ENCODE measurements around the gene AKAP8L. TPM values are rescaled to one million over a fixed set of nuclear protein-coding genes. Genes with fewer than 3 reads are reported as not detected.
"Not testable (repeated sequence)": the region's sequence is repeated elsewhere in the genome, so short reads cannot be mapped to it uniquely, and the experiment has no call there.

AKAP8L gene
- total RNA-seq, 1 donor from 2014 or later, result 75.3 TPM

DNA sequence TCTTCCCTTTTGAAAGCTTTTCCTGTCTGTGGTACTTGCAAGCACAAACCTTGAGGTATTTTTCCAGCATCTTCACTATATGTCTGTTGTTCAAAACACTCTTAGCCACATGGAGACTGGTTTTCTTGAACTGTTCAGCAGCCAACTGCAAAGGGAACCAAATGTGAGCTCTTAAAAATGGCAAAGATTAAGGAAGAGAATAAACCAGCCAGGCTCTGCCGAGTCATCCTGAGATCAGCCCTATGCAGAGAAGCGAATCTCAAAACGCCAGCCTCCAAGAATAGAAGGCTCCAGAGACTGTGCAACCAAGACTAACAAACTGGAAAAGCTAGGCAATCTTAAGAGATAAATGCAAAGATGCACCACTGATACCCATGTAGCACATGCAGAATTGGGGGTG, 59.9 kb downstream of the AKAP8L start:
- peaks cover 27% of the 10 kb centered on the region for H3K36me3 ChIP-seq (ENCODE audit: control insufficient read depth, insufficient read depth, low read length)
- FAIRE-seq (no peak), DNase-seq (ENCODE audit: low read depth) (no peak)
- no peak overlapping the region for H3K4me3 ChIP-seq (ENCODE audit: low read depth, low read length)
- H3K27me3 ChIP-seq (ENCODE audit: control insufficient read depth, insufficient read depth, low read length), result no peaks in the 10 kb centered on the region
- TF ChIP-seq, protein P1, sequence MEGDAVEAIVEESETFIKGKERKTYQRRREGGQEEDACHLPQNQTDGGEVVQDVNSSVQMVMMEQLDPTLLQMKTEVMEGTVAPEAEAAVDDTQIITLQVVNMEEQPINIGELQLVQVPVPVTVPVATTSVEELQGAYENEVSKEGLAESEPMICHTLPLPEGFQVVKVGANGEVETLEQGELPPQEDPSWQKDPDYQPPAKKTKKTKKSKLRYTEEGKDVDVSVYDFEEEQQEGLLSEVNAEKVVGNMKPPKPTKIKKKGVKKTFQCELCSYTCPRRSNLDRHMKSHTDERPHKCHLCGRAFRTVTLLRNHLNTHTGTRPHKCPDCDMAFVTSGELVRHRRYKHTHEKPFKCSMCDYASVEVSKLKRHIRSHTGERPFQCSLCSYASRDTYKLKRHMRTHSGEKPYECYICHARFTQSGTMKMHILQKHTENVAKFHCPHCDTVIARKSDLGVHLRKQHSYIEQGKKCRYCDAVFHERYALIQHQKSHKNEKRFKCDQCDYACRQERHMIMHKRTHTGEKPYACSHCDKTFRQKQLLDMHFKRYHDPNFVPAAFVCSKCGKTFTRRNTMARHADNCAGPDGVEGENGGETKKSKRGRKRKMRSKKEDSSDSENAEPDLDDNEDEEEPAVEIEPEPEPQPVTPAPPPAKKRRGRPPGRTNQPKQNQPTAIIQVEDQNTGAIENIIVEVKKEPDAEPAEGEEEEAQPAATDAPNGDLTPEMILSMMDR (IDR thresholded peaks at IDR 0.05; ENCODE audit: insufficient read depth, low read length, severe bottlenecking), result no peak

DNA sequence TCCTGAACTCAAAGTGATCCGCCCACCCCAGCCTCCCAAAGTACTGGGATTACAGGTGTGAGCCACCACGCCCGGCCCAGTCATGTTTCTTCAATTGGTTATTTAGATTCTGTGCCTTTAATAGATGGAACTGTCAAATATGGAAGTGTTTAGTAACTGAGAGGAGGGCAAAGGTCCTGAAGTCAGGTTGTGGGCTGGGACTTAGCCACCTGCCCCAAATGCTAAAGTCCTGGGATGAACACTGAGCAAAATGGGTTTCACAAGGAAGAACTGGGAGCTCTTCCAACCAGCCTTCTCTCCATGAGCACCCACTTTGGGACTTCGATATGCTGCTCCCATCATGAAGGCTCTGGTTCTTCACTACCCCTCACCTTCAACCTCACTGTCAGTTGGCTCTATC, 60.9 kb downstream of the AKAP8L start:
- Histone ChIP-seq H3K27me3 (ENCODE audit: control insufficient read depth, insufficient read depth, low read length) (no peaks in the 10 kb centered on the region), H3K4me3 (ENCODE audit: low read depth, low read length) (no peak overlapping the region), H3K36me3 (ENCODE audit: control insufficient read depth, insufficient read depth, low read length) (peaks cover 29% of the 10 kb centered on the region)
- no peak for DNase-seq (ENCODE audit: low read depth)
- no peak for FAIRE-seq
- TF ChIP-seq, protein P1 (IDR thresholded peaks at IDR 0.05; ENCODE audit: insufficient read depth, low read length, severe bottlenecking), result no peak

DNA sequence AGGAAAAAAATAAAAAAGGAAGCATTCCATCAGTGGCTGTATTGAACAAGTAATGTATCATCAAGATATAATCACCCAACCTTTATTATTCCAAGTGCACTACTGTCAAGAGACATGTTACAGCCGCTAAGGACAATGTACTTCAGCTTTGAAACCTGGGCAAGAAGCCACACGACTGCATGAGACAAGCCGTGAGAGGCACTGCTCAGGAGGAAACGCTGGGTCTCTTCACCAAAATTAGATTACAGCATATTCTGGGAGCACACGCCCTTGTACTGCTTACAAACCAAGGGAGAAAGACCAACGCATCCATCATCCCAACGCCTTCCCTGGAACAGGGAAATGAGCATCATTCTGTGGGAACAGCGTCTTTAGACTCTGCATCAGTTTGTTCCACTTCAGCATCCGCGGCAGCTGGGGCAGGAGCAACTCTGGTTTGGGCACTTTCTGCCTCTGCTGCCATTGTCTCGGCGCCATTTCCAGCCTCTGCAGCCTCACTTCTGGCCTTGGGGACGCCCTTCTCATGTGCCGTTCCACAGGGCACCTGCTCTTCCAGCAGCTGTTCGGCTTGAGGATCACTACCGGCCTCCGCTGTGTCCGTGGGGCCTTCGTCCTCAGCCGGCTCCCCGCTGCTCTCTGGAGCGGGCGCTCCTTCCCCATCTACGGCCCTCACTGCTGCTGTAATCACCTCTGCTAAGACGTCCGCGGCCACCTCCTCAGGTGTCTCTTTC, 64.1 kb downstream of the AKAP8L start:
- H3K27me3 ChIP-seq (ENCODE audit: control insufficient read depth, insufficient read depth, low read length), result no peaks in the 10 kb centered on the region
- TF ChIP-seq, protein P1 (IDR thresholded peaks at IDR 0.05; ENCODE audit: insufficient read depth, low read length, severe bottlenecking), result no peak
- DNase-seq (ENCODE audit: low read depth), result no peak
- H3K36me3 ChIP-seq (ENCODE audit: control insufficient read depth, insufficient read depth, low read length), result peaks cover 20% of the 10 kb centered on the region
- no peak for FAIRE-seq
- H3K4me3 ChIP-seq (ENCODE audit: low read depth, low read length), result no peak overlapping the region

DNA sequence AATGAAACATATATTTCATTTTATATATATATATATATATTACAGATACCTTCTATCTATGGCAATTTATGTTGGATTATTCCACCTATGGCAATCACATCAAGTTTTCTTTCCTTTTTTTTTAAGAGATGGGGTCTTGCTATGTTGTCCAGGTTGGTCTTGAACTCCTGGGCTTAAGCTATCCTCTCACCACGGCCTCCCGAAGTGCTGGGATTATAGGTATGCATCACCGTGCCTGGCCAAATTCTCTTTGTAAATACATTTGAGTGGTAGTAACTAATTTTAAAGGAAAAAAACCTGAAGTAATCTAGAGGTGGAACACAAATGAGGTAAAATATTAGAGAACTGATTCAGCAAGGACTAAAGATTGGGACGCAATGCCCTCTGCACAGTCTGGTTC, 64.9 kb downstream of the AKAP8L start:
- Histone ChIP-seq H3K36me3 (ENCODE audit: control insufficient read depth, insufficient read depth, low read length) (peaks cover 17% of the 10 kb centered on the region), H3K4me3 (ENCODE audit: low read depth, low read length) (no peak overlapping the region), H3K27me3 (ENCODE audit: control insufficient read depth, insufficient read depth, low read length) (no peaks in the 10 kb centered on the region)
- no peak for DNase-seq (ENCODE audit: low read depth)
- no peak for FAIRE-seq
- TF ChIP-seq, protein P1 (IDR thresholded peaks at IDR 0.05; ENCODE audit: insufficient read depth, low read length, severe bottlenecking), result no peak

DNA sequence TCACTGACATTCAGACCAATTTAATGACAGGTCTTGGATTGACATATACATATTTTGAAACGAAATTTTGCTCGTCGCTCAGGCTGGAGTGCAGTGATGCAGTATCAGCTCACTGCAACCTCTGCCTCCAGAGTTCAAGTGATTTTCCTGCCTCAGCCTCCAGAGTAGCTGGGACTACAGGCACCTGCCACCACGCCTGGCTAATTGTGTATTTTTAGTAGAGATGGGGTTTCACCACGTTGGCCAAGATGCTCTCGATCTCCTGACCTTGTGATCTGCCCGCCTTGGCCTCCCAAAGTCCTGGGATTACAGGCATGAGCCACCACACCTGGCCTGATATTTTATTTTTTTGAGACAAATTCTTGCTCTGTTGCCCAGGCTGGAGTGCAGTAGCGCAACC, 66.3 kb downstream of the AKAP8L start:
- not testable (repeated sequence) for H3K4me3 ChIP-seq (ENCODE audit: low read depth, low read length); H3K27me3 ChIP-seq (ENCODE audit: control insufficient read depth, insufficient read depth, low read length); FAIRE-seq; DNase-seq (ENCODE audit: low read depth)
- H3K36me3 ChIP-seq (ENCODE audit: control insufficient read depth, insufficient read depth, low read length), result peaks cover 11% of the 10 kb centered on the region

DNA sequence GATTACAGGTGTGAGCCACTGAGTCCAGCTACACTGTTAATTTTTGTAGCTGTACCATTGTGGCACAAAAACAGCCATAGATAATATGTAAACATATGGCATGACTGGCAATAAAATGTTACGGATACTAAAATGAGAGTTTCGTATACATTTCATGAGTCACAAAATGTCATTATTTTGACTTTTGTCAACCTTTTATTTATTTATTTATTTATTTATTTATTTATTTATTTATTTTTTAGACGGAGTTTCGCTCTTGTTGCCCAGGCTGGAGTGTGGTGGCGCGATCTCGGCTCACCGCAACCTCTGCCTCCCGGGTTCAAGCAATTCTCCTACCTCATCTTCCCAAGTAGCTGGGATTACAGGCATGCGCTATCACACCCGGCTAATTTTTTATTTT, 77.5 kb downstream of the AKAP8L start:
- not testable (repeated sequence) for FAIRE-seq; H3K4me3 ChIP-seq (ENCODE audit: low read depth, low read length); H3K27me3 ChIP-seq (ENCODE audit: control insufficient read depth, insufficient read depth, low read length); DNase-seq (ENCODE audit: low read depth); H3K36me3 ChIP-seq (ENCODE audit: control insufficient read depth, insufficient read depth, low read length)

DNA sequence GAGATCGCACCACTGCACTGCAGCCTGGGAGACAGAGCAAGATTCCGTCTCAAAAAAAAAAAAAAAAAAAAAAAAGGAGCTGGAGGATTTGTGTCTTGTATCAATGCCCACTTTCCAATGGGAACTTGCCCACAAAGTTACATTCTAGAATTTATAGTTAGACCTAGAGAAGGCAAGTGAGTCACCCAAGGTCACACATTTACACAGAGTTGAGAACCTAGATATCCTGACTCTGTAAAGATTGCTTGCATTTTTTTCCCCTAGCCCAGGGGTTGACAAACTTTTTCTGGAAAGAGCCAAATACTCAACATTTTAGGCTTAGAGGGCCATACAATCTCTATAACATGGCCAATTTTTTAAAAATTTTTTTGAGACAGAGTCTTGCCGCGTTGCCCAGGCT, 78.7 kb downstream of the AKAP8L start:
- FAIRE-seq (no peak), DNase-seq (ENCODE audit: low read depth) (no peak)
- no peak overlapping the region for H3K4me3 ChIP-seq (ENCODE audit: low read depth, low read length)
- peaks cover 5% of the 10 kb centered on the region for H3K36me3 ChIP-seq (ENCODE audit: control insufficient read depth, insufficient read depth, low read length)
- TF ChIP-seq, protein P1 (IDR thresholded peaks at IDR 0.05; ENCODE audit: insufficient read depth, low read length, severe bottlenecking), result no peak
- no peaks in the 10 kb centered on the region for H3K27me3 ChIP-seq (ENCODE audit: control insufficient read depth, insufficient read depth, low read length)
